GM12864 (cell line): ENCODE results near the gene PLEKHD1.
"Not testable (repeated sequence)": the region's sequence is repeated elsewhere in the genome, so short reads cannot be mapped to it uniquely, and the experiment has no call there.

Experiments
- DNase-seq: peaks from one replicate; pipeline ENCODE4 v3.0.0-alpha.2; 2011; ENCODE audit warnings: low read depth
- H3K4me3 ChIP-seq: 2 replicates; pipeline ENCODE4 v1.5.1; 2011; ENCODE audit warnings: mild to moderate bottlenecking, low read depth, low read length, control low read depth
- CTCF ChIP-seq: IDR thresholded peaks from 2 replicates; pipeline ENCODE4 v1.5.1; 2011; ENCODE audit warnings: low read depth, mild to moderate bottlenecking, moderate library complexity, low read length, control low read depth, inconsistent platforms; ENCODE audit errors: missing control alignments

PLEKHD1 gene

GRCh38 chr14:69471916-69472315 lies 12.6 kb upstream of the PLEKHD1 start:
- no peak overlapping the region for H3K4me3 ChIP-seq
- no peak for DNase-seq
- TF ChIP-seq CTCF, result no peak

GRCh38 chr14:69473260-69473659 lies 11.3 kb upstream of the PLEKHD1 start:
- TF ChIP-seq CTCF, result no peak
- no peak for DNase-seq
- no peak overlapping the region for H3K4me3 ChIP-seq

GRCh38 chr14:69473946-69474345 lies 10.6 kb upstream of the PLEKHD1 start:
- no peak overlapping the region for H3K4me3 ChIP-seq
- no peak for DNase-seq
- TF ChIP-seq CTCF, result no peak

- H3K4me3 ChIP-seq, result no peak overlapping the region
- no peak for DNase-seq
- TF ChIP-seq CTCF, result peak; percentile 53
These were observed 9.2 kb upstream of the PLEKHD1 start for GRCh38 chr14:69475194-69475818.

- DNase-seq, H3K4me3 ChIP-seq: not testable (repeated sequence)
These were observed 7.6 kb upstream of the PLEKHD1 start for GRCh38 chr14:69476824-69477450.

- DNase-seq, H3K4me3 ChIP-seq: not testable (repeated sequence)
These were observed 6.5 kb upstream of the PLEKHD1 start for GRCh38 chr14:69478055-69478454.

- H3K4me3 ChIP-seq, result no peak overlapping the region
- no peak for TF ChIP-seq CTCF
- no peak for DNase-seq
These were observed 4.8 kb upstream of the PLEKHD1 start for GRCh38 chr14:69479696-69480095.

- no peak for DNase-seq
- no peak overlapping the region for H3K4me3 ChIP-seq
- no peak for TF ChIP-seq CTCF
These were observed 4.4 kb upstream of the PLEKHD1 start for GRCh38 chr14:69480136-69480535.
